Mesendoderm (in vitro differentiated cells): ENCODE data around the gene GDF11.

Experiments
- DNase-seq: peaks from one replicate; pipeline ENCODE4 v3.0.0; 2013
- H2AK5ac ChIP-seq: 2 replicates; pipeline ENCODE4 v1.6.1; 2013; ENCODE audit warnings: low read length, inconsistent platforms
- H2BK120ac ChIP-seq: 2 replicates; pipeline ENCODE4 v1.6.1; 2013; ENCODE audit warnings: low read depth, mild to moderate bottlenecking, low read length, moderate library complexity, mixed read lengths
- H2BK15ac ChIP-seq: replicated peaks from 2 replicates; pipeline ENCODE4 v1.6.1; 2013; ENCODE audit warnings: low read depth, mild to moderate bottlenecking, moderate library complexity
- H2BK5ac ChIP-seq: 2 replicates; pipeline ENCODE4 v1.6.1; 2013; ENCODE audit warnings: low read length, inconsistent platforms
- H3K18ac ChIP-seq: 2 replicates; pipeline ENCODE4 v1.6.1; 2013; ENCODE audit warnings: mild to moderate bottlenecking, low read length, mixed read lengths
- H3K23ac ChIP-seq: one replicate; pipeline ENCODE4 v1.6.1; 2013; ENCODE audit warnings: low read length
- H3K27ac ChIP-seq: 2 replicates; pipeline ENCODE4 v1.5.1; 2013; ENCODE audit warnings: low read depth, mild to moderate bottlenecking, inconsistent platforms, low read length, moderate library complexity
- H3K27me3 ChIP-seq: 2 replicates; pipeline ENCODE4 v1.6.1; 2013; ENCODE audit warnings: low read length, control low read depth, mild to moderate bottlenecking, inconsistent platforms; ENCODE audit not compliant: insufficient read depth, poor library complexity
- H3K36me3 ChIP-seq: 2 replicates; pipeline ENCODE4 v1.6.1; 2013; ENCODE audit warnings: low read length, inconsistent platforms; ENCODE audit not compliant: control insufficient read depth, insufficient read depth
- H3K4ac ChIP-seq: one replicate; pipeline ENCODE4 v1.6.1; 2013; ENCODE audit warnings: low read depth, mild to moderate bottlenecking, low read length, moderate library complexity
- H3K4me1 ChIP-seq: 2 replicates; pipeline ENCODE4 v1.6.1; 2013; ENCODE audit warnings: low read depth, low read length, inconsistent platforms; ENCODE audit not compliant: control insufficient read depth
- H3K4me2 ChIP-seq: 2 replicates; pipeline ENCODE4 v1.6.1; 2013; ENCODE audit warnings: low read length
- H3K4me3 ChIP-seq: 2 replicates; pipeline ENCODE4 v1.5.1; 2013; ENCODE audit warnings: mild to moderate bottlenecking, low read length
- H3K56ac ChIP-seq: one replicate; pipeline ENCODE4 v1.6.1; 2013; ENCODE audit warnings: low read length
- H3K79me1 ChIP-seq: 2 replicates; pipeline ENCODE4 v1.6.1; 2013; ENCODE audit warnings: low read length, inconsistent platforms
- H3K79me2 ChIP-seq: 2 replicates; pipeline ENCODE4 v1.6.1; 2013; ENCODE audit warnings: mild to moderate bottlenecking, low read length; ENCODE audit not compliant: control insufficient read depth, insufficient read depth
- H3K9ac ChIP-seq: 2 replicates; pipeline ENCODE4 v1.6.1; 2013; ENCODE audit warnings: low read length, inconsistent platforms
- H4K5ac ChIP-seq: one replicate; pipeline ENCODE4 v1.6.1; 2013; ENCODE audit warnings: low read length
- H4K8ac ChIP-seq: one replicate; pipeline ENCODE4 v1.6.1; 2013; ENCODE audit warnings: low read depth, mild to moderate bottlenecking, control low read depth, low read length, moderate library complexity
- WGBS: extraction: QIAGEN DNeasy Blood & Tissue Kit; methylation state at CpG from one replicate; pipeline ENCODE4 v1.1.7; 2013; ENCODE audit warnings: low lambda C conversion rate, missing lambda C conversion rate; ENCODE audit not compliant: insufficient coverage; ENCODE audit errors: extremely low coverage; 5-methylcytosine and 5-hydroxymethylcytosine counted together

The GDF11 gene

DNA sequence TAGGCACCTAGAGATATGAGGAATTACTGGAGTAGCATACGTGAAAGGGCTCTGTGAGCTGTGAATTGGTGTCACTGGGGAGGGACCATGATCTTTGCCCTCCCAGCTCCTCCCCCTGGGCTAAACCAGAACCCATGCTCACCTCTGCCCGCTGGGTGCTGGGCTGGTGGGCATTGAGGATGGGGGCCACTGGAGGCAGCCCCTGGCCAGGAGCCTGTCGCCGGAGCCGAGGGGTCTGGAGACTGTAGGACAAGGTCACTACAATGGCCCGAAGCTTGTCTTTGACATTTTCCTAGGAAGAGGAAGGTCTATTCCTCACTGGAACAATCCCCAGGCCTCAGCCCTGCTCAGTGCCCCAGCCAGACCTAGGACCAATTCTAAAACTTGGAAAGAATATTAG lies 46.8 kb upstream of the GDF11 start:
- Histone ChIP-seq H2BK15ac (no peak overlapping the region), H3K36me3 (no peaks in the 10 kb centered on the region)

GRCh38 chr12:55696796-55697462 lies 46.0 kb upstream of the GDF11 start:
- H2AK5ac ChIP-seq = no peak overlapping the region

More for the DNA sequence above, 46.8 kb upstream of the GDF11 start:
- Histone ChIP-seq H2BK5ac (no peak overlapping the region), H3K4me3 (no peak overlapping the region), H3K79me1 (peaks cover under 1% of the 10 kb centered on the region), H3K79me2 (no peaks in the 10 kb centered on the region), H3K4ac (no peak overlapping the region), H3K4me1 (no peaks in the 10 kb centered on the region), H3K18ac (no peak overlapping the region), H2BK120ac (no peak overlapping the region), H3K23ac (no peak overlapping the region), H4K8ac (no peak overlapping the region), H3K27me3 (no peaks in the 10 kb centered on the region), H3K56ac (no peak overlapping the region), H3K27ac (no peak overlapping the region), H3K9ac (no peak overlapping the region), H4K5ac (no peak overlapping the region), H3K4me2 (no peak overlapping the region), H2AK5ac (no peak overlapping the region)
- WGBS = no CpG with 5 or more reads among the region's 6 CpGs
- DNase-seq = no peak

DNA sequence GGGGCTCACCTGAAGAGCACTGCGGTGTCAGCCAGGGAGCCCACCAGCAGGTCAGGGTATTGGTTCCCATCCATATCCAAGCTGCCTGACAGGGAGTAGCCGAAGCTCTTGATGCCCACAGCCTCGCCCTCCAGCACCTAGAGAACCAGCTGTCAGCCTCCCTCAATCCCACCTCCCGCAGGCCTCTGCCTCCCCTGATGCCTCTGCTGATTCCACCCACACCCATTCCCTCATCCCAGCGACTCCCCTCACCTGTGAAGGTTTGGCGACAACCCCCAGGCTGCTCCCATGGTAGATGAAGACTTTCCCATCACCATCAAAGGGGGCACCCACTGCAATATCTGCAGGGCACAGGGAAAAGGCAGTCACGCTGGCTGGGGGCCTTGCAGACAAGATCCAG lies 45.2 kb upstream of the GDF11 start:
- Histone ChIP-seq H2BK15ac (no peak overlapping the region), H3K4me2 (no peak overlapping the region), H3K27ac (no peak overlapping the region), H3K56ac (no peak overlapping the region), H3K4me1 (no peaks in the 10 kb centered on the region), H3K79me1 (peaks cover 2% of the 10 kb centered on the region), H2AK5ac (no peak overlapping the region), H4K8ac (no peak overlapping the region), H2BK5ac (no peak overlapping the region), H3K4me3 (no peak overlapping the region), H3K79me2 (no peaks in the 10 kb centered on the region), H3K27me3 (no peaks in the 10 kb centered on the region), H2BK120ac (no peak overlapping the region), H3K23ac (no peak overlapping the region), H3K18ac (no peak overlapping the region), H3K9ac (no peak overlapping the region), H3K36me3 (no peaks in the 10 kb centered on the region), H4K5ac (no peak overlapping the region), H3K4ac (no peak overlapping the region)
- no peak for DNase-seq
- WGBS = no CpG with 5 or more reads among the region's 7 CpGs

More at GRCh38 chr12:55696796-55697462, 46.0 kb upstream of the GDF11 start:
- Histone ChIP-seq H3K9ac (no peak overlapping the region), H3K27me3 (no peaks in the 10 kb centered on the region), H2BK5ac (no peak overlapping the region), H3K4ac (no peak overlapping the region), H3K56ac (no peak overlapping the region), H3K18ac (no peak overlapping the region), H4K5ac (no peak overlapping the region), H3K36me3 (no peaks in the 10 kb centered on the region), H4K8ac (no peak overlapping the region), H2BK120ac (no peak overlapping the region), H2BK15ac (no peak overlapping the region), H3K4me1 (no peaks in the 10 kb centered on the region), H3K27ac (no peak overlapping the region), H3K79me1 (peaks cover 2% of the 10 kb centered on the region), H3K79me2 (no peaks in the 10 kb centered on the region), H3K23ac (no peak overlapping the region), H3K4me3 (no peak overlapping the region), H3K4me2 (no peak overlapping the region)
- no CpG with 5 or more reads among the region's 19 CpGs for WGBS
- no peak for DNase-seq

DNA sequence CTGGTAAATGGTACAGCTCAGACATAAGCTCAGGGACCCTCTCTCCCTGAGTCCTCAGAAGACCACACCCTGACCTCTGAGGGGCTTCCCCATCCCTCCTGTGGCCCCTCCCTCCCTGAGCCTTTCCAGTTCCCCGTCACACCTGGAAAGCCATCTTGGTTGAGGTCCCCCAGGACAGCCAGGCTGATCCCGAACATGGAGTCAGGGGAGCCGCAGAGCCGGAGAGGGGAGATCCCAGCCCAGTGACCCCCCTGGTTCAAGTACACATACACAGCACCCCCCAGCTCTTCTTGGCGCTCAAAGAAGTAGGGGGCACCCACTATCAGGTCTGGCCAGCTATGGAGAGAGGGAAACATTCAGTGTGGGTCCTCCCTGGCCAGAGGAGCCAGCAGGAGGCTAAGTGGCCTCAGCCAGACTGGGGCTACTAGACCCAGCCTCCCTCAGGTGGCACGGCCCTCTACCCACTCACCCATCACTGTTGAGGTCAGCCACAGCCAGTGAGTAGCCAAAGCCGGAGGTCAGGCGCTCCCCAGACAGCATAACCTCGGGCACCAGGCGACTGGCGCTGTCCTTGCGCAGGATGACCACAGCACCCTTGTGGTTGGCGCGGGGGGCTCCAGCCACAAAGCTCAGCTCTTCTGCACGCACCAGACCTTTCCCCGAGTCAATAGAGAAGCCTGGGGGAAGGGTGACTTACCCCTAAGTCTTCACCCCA lies 44.5 kb upstream of the GDF11 start:
- no peaks in the 10 kb centered on the region for H3K4me1 ChIP-seq
- no peak for DNase-seq

DNA sequence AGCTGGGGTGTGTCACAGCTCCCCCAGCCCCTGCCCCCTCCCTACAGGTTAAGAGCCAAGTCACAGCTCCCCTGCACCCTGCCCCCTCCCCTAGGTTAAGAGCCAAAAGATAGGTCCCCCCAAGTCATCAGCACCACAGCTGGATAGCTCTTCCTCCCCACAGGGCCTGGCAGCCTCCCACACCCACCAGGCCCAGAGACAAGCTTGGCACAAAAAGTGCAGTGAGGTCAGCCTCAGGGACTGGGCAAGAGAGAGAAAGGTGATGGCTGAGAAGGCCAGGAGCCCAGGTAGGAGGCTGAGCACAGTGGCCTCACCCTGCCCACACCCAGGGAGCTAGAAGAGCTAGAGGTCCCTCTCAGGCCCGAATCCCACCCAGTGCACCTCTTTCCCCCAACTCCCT lies 44.0 kb upstream of the GDF11 start:
- Histone ChIP-seq H3K56ac (no peak overlapping the region), H3K79me1 (peaks cover 2% of the 10 kb centered on the region), H3K9ac (no peak overlapping the region), H3K79me2 (no peaks in the 10 kb centered on the region), H3K4me2 (no peak overlapping the region), H3K36me3 (no peaks in the 10 kb centered on the region), H2BK5ac (no peak overlapping the region), H2AK5ac (no peak overlapping the region), H3K4me3 (no peak overlapping the region), H4K5ac (no peak overlapping the region), H2BK15ac (no peak overlapping the region), H4K8ac (no peak overlapping the region), H3K4ac (no peak overlapping the region), H2BK120ac (no peak overlapping the region), H3K4me1 (no peaks in the 10 kb centered on the region), H3K23ac (no peak overlapping the region), H3K27ac (no peak overlapping the region), H3K27me3 (no peaks in the 10 kb centered on the region), H3K18ac (no peak overlapping the region)
- WGBS = no CpG with 5 or more reads among the region's 1 CpG
- DNase-seq = no peak

More for the DNA sequence above, 44.5 kb upstream of the GDF11 start:
- WGBS = no CpG with 5 or more reads among the region's 16 CpGs
- H3K23ac ChIP-seq = no peak overlapping the region
- no peak overlapping the region for H3K4me3 ChIP-seq
- peaks cover 2% of the 10 kb centered on the region for H3K79me1 ChIP-seq
- no peak overlapping the region for H2AK5ac ChIP-seq
- H3K79me2 ChIP-seq = no peaks in the 10 kb centered on the region
- H3K9ac ChIP-seq = no peak overlapping the region
- H4K5ac ChIP-seq = no peak overlapping the region
- H3K27me3 ChIP-seq = no peaks in the 10 kb centered on the region
- no peak overlapping the region for H3K27ac ChIP-seq
- H3K4me2 ChIP-seq = no peak overlapping the region
- H3K56ac ChIP-seq = no peak overlapping the region
- no peak overlapping the region for H4K8ac ChIP-seq
- H3K36me3 ChIP-seq = no peaks in the 10 kb centered on the region
- no peak overlapping the region for H2BK120ac ChIP-seq
- no peak overlapping the region for H3K4ac ChIP-seq
- H3K18ac ChIP-seq = no peak overlapping the region
- H2BK5ac ChIP-seq = no peak overlapping the region
- H2BK15ac ChIP-seq = no peak overlapping the region
